ENCODE data around the gene KRT33B.
A peak's percentile ranks its signal among the peaks of the same experiment; 100 is the strongest.
"Not testable (repeated sequence)": the region's sequence is repeated elsewhere in the genome, so short reads cannot be mapped to it uniquely, and the experiment has no call there.

Gene KRT33B

DNA sequence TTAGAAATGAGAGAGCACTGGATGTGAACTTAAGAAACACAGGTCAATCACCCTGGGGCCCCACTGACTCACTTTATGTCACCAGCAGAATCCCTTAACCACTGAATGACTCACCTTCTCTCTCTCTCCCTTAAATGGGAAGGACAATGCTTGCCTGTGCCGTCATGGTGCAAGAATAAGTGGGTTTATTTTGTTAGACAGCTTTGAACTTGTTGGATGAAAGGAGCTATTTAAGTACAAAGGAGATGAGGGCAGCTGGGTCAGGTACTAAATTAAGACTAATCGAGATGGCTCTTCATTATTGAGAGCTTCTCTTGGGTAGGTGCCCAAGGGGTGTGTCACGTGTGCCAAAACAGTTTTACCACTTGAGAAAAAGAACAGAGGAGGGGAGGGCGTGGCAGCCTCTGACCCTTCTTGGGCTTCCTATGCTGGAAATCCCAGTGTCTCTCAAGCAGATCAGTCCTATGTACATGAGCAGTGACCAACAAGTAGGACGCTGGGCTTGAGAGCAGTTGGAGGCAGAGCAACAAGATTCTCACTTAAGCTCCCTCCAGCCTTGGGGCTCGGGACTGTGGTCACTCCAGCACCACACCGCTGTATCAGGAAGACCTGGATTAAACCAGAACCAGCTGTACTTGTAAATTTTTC is 34.5 kb upstream of the KRT33B start:
- H3K4me3 ChIP-seq (replicated peaks; ENCODE audit: low read depth, low read length) = no peak overlapping the region
- TF ChIP-seq, protein P1, sequence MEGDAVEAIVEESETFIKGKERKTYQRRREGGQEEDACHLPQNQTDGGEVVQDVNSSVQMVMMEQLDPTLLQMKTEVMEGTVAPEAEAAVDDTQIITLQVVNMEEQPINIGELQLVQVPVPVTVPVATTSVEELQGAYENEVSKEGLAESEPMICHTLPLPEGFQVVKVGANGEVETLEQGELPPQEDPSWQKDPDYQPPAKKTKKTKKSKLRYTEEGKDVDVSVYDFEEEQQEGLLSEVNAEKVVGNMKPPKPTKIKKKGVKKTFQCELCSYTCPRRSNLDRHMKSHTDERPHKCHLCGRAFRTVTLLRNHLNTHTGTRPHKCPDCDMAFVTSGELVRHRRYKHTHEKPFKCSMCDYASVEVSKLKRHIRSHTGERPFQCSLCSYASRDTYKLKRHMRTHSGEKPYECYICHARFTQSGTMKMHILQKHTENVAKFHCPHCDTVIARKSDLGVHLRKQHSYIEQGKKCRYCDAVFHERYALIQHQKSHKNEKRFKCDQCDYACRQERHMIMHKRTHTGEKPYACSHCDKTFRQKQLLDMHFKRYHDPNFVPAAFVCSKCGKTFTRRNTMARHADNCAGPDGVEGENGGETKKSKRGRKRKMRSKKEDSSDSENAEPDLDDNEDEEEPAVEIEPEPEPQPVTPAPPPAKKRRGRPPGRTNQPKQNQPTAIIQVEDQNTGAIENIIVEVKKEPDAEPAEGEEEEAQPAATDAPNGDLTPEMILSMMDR (IDR thresholded peaks at IDR 0.05; ENCODE audit: low read length, missing control alignments) = no peak
- peak; percentile 84 for DNase-seq (ENCODE audit: low read depth)

- no peak overlapping the region for H3K4me3 ChIP-seq (replicated peaks; ENCODE audit: low read depth, low read length)
- peak; percentile 17 for DNase-seq (ENCODE audit: low read depth)
- TF ChIP-seq, protein P1 (IDR thresholded peaks at IDR 0.05; ENCODE audit: low read length, missing control alignments) = no peak
Observed at GRCh38 chr17:41403404-41404023, 33.9 kb upstream of the KRT33B start.

- no peak for DNase-seq (ENCODE audit: low read depth)
- TF ChIP-seq, protein P1 (IDR thresholded peaks at IDR 0.05; ENCODE audit: low read length, missing control alignments) = no peak
- no peak overlapping the region for H3K4me3 ChIP-seq (replicated peaks; ENCODE audit: low read depth, low read length)
Observed at GRCh38 chr17:41402161-41402560, 32.5 kb upstream of the KRT33B start.

DNA sequence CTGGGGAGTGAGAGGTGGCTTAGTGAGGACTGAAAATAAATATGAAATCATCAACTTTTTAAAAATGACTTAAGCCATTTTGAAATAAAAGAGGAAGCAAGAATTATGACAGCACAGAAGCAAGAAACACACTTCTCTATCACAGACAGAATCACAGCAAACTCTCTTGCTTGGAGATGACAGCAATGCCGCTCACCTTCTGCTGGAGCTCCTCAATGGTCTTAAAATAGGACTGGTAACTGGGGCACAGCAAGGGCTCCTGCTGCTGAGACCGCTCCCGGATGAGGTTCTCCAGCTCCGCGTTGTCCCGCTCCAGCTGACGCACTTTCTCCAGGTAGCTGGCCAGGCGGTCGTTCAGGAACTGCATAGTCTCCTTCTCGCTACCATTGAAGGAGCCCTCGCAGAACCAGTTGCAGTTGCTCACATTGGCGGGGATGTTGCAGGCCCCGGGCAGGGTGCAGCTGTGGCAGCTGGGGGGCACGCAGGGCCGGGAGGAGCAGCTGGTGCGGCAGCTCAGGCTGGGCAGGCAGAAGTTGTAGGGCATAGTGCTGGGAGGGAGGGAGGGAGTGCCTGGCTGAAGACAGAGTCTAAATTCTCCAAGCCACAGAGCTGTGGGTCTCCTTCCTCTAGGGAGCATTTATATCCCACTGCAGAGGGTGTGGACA is 27.5 kb upstream of the KRT33B start, which contains the start of gene KRT31:
Gene KRT31, minus strand, starts transcription at position 613 of the 665 bp plus-strand sequence. Its CDS starts 69 bp downstream, at position 544.
- TF ChIP-seq, protein P1 (IDR thresholded peaks at IDR 0.05; ENCODE audit: low read length, missing control alignments) = no peak
- no peak for DNase-seq (ENCODE audit: low read depth)

GRCh38 chr17:41396340-41396739 is 26.7 kb upstream of the KRT33B start:
- no peak for DNase-seq (ENCODE audit: low read depth)
- TF ChIP-seq, protein P1 (IDR thresholded peaks at IDR 0.05; ENCODE audit: low read length, missing control alignments) = no peak
- H3K4me3 ChIP-seq (replicated peaks; ENCODE audit: low read depth, low read length) = no peak overlapping the region

More for the DNA sequence above, 27.5 kb upstream of the KRT33B start, which contains the start of gene KRT31:
- no peak within 1 kb of the TSS for H3K4me3 ChIP-seq (replicated peaks; ENCODE audit: low read depth, low read length)

GRCh38 chr17:41395611-41396010 is 26.0 kb upstream of the KRT33B start:
- H3K4me3 ChIP-seq (replicated peaks; ENCODE audit: low read depth, low read length) = no peak overlapping the region
- DNase-seq (ENCODE audit: low read depth) = no peak
- TF ChIP-seq, protein P1 (IDR thresholded peaks at IDR 0.05; ENCODE audit: low read length, missing control alignments) = no peak

DNA sequence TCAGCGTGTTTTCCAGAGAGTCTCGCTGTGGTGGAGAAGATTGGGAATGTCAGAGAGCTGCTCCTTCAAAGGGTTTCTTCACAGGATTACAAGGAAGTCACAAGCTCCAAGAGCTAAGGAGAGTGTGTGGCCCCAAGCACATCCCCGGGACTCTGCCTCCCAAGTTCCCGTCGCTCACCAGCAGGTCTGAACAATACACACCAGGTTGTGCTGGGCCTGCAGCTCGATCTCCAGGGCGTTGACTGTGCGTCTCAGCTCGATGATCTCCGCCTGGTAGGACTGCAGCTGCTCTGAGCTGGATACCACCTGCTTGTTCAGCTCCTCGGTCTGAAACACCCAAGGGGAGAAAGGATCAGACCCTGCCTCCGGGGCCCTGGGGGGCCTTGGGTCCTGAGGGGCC is 25.4 kb upstream of the KRT33B start:
- not testable (repeated sequence) for DNase-seq (ENCODE audit: low read depth); H3K4me3 ChIP-seq (replicated peaks; ENCODE audit: low read depth, low read length)

Measured in fibroblast of pulmonary artery (primary cell).